ENCODE measurements around the gene ARL3. TPM values are rescaled to one million over a fixed set of nuclear protein-coding genes. Genes with fewer than 3 reads are reported as not detected.
"Not testable (repeated sequence)": the region's sequence is repeated elsewhere in the genome, so short reads cannot be mapped to it uniquely, and the experiment has no call there.

ARL3 gene
- total and polyA plus RNA-seq, 9 donors: 9.5 to 25.6 (median 23.3) TPM

DNA sequence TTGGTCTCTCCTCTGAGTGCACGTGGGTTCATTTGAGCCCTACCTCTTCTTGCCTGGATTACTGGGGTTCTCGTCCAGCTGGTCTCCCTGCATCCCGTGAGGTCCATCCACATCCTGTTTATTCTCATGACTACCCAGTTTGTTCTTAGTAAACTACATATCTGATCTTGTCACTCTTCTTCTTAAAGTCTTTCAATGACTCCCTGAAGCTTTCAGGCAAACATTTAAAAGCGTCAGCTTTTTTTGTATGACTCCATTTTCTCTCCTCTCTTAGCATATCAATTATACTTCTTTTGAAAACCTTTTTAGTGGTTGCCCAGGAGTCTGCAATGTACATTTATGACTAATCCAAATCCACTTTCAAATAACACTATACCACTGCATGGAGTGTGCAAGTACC lies 7.8 kb upstream of the ARL3 start:
- H3K9me3 ChIP-seq: no peaks in the 10 kb centered on the region
- TF ChIP-seq, protein P1, sequence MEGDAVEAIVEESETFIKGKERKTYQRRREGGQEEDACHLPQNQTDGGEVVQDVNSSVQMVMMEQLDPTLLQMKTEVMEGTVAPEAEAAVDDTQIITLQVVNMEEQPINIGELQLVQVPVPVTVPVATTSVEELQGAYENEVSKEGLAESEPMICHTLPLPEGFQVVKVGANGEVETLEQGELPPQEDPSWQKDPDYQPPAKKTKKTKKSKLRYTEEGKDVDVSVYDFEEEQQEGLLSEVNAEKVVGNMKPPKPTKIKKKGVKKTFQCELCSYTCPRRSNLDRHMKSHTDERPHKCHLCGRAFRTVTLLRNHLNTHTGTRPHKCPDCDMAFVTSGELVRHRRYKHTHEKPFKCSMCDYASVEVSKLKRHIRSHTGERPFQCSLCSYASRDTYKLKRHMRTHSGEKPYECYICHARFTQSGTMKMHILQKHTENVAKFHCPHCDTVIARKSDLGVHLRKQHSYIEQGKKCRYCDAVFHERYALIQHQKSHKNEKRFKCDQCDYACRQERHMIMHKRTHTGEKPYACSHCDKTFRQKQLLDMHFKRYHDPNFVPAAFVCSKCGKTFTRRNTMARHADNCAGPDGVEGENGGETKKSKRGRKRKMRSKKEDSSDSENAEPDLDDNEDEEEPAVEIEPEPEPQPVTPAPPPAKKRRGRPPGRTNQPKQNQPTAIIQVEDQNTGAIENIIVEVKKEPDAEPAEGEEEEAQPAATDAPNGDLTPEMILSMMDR (IDR thresholded peaks at IDR 0.05): no peak
- TF ChIP-seq POLR2A (IDR thresholded peaks at IDR 0.05) (no peak), EP300 (IDR thresholded peaks at IDR 0.05) (no peak)
- H3K4me1 ChIP-seq (ENCODE audit: insufficient read depth): peaks cover 8% of the 10 kb centered on the region
- intact Hi-C loops (cut with DNase I): loop anchor here in 2 of 4 donors (10.0 kb wide), 2 partner anchors 113 to 353 kb away; partner anchors contain the start of gene CYP17A1 (in 1 of the 2)
- no peak overlapping the region for H3K4me3 ChIP-seq
- H3K27ac ChIP-seq: no peak overlapping the region
- no peak for DNase-seq
- H3K36me3 ChIP-seq: no peaks in the 10 kb centered on the region
- H3K27me3 ChIP-seq: no peaks in the 10 kb centered on the region
- WGBS, 3 donors: 63 to 77% (median 76%) methylated on average over 4 of the region's 4 CpGs

DNA sequence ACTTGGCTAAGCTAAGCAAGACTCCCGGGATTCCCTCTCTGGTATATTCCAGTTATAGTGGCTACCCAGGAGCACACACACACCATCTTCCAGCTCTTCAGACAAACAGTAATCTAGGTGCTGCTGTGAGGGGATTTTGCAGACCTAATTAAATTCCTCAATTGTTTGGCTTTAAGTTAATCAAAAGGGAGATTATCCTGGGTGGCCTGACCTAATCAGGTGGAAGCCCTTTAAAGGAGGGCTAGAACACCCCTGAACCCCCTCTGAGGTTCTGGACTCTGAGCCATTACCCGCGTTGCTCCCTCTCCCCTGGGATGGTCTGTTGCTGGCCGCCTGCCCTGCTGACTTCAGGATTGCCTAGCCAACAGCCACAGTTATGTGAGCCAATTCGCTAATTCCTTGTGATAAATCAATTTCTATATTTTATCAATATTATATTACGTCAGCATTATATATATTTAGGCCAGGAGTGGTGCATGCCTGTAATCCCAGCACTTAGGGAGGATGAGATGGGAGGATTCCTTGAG lies 6.6 kb upstream of the ARL3 start:
- TF ChIP-seq, protein P1 (IDR thresholded peaks at IDR 0.05): no peak
- TF ChIP-seq POLR2A (IDR thresholded peaks at IDR 0.05): no peak
- no peak for TF ChIP-seq EP300 (IDR thresholded peaks at IDR 0.05)
- Histone ChIP-seq H3K9me3 (no peaks in the 10 kb centered on the region), H3K27ac (no peak overlapping the region), H3K4me1 (ENCODE audit: insufficient read depth) (peaks cover 9% of the 10 kb centered on the region), H3K36me3 (no peaks in the 10 kb centered on the region), H3K27me3 (no peaks in the 10 kb centered on the region), H3K4me3 (no peak overlapping the region)
- peak in 1 of 5 donors; percentile 44 for DNase-seq
- intact Hi-C loops (cut with DNase I): loop anchor here in 2 of 4 donors (10.0 kb wide), 2 partner anchors 114 to 354 kb away; partner anchors contain the start of gene CYP17A1 (in 1 of the 2)
- WGBS, 3 donors: 52 to 60% (median 58%) methylated on average over 6 of the region's 6 CpGs

- no peak for DNase-seq
- Histone ChIP-seq H3K9me3 (no peaks in the 10 kb centered on the region), H3K4me1 (ENCODE audit: insufficient read depth) (peaks cover 12% of the 10 kb centered on the region), H3K36me3 (no peaks in the 10 kb centered on the region), H3K27me3 (no peaks in the 10 kb centered on the region), H3K4me3 (no peak overlapping the region), H3K27ac (no peak overlapping the region)
- TF ChIP-seq, protein P1 (IDR thresholded peaks at IDR 0.05): no peak
- intact Hi-C loops (cut with DNase I): loop anchor here in 2 of 4 donors (10.0 kb wide), 2 partner anchors 114 to 354 kb away; partner anchors contain the start of gene CYP17A1 (in 1 of the 2)
- WGBS, 3 donors: 82 to 88% (median 86%) methylated on average over 3 of the region's 3 CpGs
These were observed 6.1 kb upstream of the ARL3 start for GRCh38 chr10:102720337-102720736.

- H3K4me3 ChIP-seq: no peak overlapping the region
- no peaks in the 10 kb centered on the region for H3K27me3 ChIP-seq
- TF ChIP-seq EP300 (IDR thresholded peaks at IDR 0.05) (no peak), POLR2A (IDR thresholded peaks at IDR 0.05) (no peak)
- TF ChIP-seq, protein P1 (IDR thresholded peaks at IDR 0.05): no peak
- intact Hi-C loops (cut with DNase I): loop anchor here in 2 of 4 donors (10.0 kb wide), 2 partner anchors 73 to 213 kb away; partner anchors contain the start of genes ACTR1A (in 1 of the 2), SUFU (in 1 of the 2) and TRIM8 (in 1 of the 2)
- H3K9me3 ChIP-seq: no peaks in the 10 kb centered on the region
- peak; percentile 55 to 84 (median 64) for DNase-seq
- H3K4me1 ChIP-seq (ENCODE audit: insufficient read depth): peaks cover 12% of the 10 kb centered on the region
- H3K36me3 ChIP-seq: no peaks in the 10 kb centered on the region
- 4 to 19% (median 10%) methylated on average over 3 of the region's 3 CpGs for WGBS, 3 donors
- peak overlapping the region in 1 of 2 donors; percentile 67 for H3K27ac ChIP-seq
These were observed 4.0 kb upstream of the ARL3 start for GRCh38 chr10:102718220-102718619.

DNA sequence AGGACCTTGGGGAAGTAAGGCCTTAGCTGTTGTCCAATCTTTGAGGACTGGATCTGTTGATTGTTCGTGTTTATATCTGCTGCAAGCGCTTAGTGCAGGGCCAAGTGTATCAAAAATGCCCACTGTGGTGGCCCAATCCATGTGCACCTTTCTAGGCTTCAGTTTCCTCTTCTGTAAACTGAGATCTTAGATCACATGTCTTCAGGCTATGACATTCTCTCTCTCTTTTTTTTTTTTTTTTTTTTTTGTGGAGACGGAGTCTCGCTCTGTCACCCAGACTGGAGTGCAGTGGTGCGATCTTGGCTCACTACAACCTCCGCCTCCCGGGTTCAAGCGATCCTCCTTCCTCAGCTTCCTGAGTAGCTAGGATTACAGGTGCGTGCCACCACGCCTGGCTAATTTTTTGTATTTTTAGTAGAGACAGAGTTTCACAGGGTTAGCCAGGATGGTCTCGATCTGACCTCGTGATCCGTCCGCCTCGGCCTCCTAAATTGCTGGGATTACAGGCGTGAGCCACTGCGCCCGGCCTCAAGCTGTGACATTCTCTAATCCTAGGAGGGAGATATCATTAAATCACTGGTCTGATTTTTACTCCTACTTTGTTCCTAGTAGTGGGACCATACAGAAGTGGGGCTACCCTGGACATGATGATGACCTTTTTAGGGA lies 2.8 kb upstream of the ARL3 start:
- H3K9me3 ChIP-seq, DNase-seq, H3K4me3 ChIP-seq, H3K36me3 ChIP-seq, H3K27me3 ChIP-seq, H3K27ac ChIP-seq: not testable (repeated sequence)
- intact Hi-C loops (cut with DNase I): loop anchor here in 2 of 4 donors (10.0 kb wide), 2 partner anchors 72 to 212 kb away; partner anchors contain the start of genes ACTR1A (in 1 of the 2), SUFU (in 1 of the 2) and TRIM8 (in 1 of the 2)
- peaks cover 12% of the 10 kb centered on the region for H3K4me1 ChIP-seq (ENCODE audit: insufficient read depth)
- WGBS, 3 donors: 91 to 95% (median 94%) methylated on average over 18 of the region's 18 CpGs
